NCI-H774 (cell line): ENCODE data around the gene SLC6A6.
A peak's percentile ranks its signal among the peaks of the same experiment; 100 is the strongest.
"Not testable (repeated sequence)": the region's sequence is repeated elsewhere in the genome, so short reads cannot be mapped to it uniquely, and the experiment has no call there.

Experiments used
- DNase-seq: peaks from one replicate; lab custom pipeline; 2025; lab: John Stamatoyannopoulos, UW

SLC6A6 gene

GRCh38 chr3:14437705-14438104 lies 35.3 kb downstream of the SLC6A6 start:
- DNase-seq, result not testable (repeated sequence)

- no peak for DNase-seq
These were observed 35.9 kb downstream of the SLC6A6 start for GRCh38 chr3:14438262-14438661.

- DNase-seq, result no peak
These were observed 36.5 kb downstream of the SLC6A6 start for GRCh38 chr3:14438929-14439328.

DNA sequence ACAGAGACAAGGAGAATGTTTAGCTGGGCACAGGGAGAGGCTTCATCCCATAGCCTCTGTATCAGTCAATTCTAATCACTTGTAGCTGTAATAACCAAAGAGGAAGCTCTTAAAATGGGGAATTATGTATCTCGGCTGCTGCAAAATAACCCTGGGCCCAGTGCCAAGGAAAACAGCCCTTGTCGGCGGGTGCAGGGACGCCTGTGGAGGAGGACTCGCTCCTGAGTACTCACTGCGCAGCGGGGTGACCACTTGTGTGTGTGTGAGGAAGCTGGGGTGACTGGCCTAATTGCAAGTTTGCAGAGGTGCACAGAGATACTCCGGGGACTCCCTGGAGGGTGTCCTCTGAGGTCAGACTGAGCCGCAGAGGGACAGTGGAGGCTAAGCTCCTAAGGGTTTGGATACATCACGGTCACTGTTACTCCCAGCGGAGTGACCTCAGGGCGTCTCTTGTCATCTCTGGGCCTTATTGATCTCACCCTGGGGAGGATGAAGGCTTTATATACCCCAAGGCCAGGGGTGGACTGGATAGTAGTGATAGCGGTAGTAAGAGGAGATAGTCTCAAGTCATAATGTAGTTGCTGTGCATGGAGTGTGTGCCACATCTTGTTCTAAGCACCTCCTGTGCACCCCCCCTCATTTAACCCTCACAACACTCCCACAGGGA lies 37.2 kb downstream of the SLC6A6 start:
- peak; percentile 61 for DNase-seq

- no peak for DNase-seq
These were observed 37.7 kb downstream of the SLC6A6 start for GRCh38 chr3:14440168-14440518.

- DNase-seq, result no peak
These were observed 38.3 kb downstream of the SLC6A6 start for GRCh38 chr3:14440531-14441239.

DNA sequence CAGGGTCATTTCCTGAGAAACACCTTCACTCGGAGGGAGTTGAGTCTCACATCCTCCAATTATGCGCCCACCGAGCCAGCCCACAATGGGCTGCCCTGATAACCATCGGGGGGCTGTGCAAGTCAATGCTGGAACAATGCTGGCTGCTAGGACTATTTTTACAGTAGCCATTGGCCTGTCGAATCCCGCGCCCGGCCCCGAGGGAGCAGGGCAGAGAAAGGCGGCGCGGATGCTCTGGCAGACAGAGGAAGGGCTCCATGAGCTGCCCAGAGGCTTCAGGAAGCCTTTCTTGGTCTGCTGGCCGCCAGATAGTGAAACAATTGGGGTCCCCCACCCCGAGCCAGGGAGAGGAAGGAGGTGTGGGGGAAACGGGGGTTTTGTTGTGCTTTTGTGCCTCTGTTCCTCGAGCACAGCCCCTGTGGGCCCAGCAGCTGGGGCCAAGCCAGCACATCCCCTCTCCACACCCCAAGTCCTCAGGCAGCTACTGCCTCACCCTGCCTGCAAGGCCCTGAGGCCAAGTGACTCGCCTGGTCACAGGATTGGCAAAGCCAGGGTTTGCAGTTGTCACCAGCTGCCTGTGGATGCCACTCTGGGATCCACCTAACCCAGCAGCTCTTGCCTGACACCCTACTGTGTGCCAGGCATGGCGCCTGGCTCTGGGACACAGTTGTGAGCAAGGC lies 39.0 kb downstream of the SLC6A6 start:
- no peak for DNase-seq

- no peak for DNase-seq
These were observed 39.5 kb downstream of the SLC6A6 start for GRCh38 chr3:14441920-14442300.

DNA sequence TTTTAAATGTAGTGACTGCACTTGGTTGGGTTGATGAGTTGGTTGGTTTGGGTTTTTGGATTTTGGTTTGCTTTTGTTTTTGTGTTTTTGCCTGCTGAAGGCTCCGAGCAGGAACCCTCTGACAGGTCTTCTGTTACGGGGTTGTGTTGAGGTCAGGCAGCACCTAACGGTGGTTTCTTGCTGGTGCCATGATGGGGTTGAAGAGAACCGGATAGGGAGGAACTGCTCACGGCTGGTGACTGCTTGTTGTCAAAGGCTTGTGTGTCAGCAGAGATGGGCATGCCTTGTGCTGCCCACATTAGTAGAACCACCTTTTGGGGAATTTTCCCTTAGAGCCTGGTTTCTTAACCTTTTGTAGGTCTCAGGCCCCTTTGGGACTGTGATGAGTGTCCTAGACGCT lies 42.0 kb downstream of the SLC6A6 start:
- no peak for DNase-seq

DNA sequence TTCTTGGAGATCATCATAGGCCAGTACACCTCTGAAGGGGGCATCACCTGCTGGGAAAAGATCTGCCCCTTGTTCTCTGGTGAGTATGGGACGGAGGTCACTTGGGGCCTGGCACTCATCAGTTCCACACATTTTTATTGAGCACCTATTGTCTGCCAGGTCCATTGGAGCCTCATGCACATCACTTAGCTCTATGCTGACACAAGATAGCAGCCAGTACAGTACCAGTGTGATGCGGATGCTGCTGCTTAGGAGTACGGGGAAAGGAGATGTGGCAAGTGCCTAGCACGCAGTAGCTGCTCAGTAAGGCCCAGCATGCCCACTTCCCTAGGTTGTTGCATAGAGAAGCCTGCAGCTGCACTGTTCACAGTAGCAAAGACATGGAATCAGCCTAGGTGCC lies 43.4 kb downstream of the SLC6A6 start:
- no peak for DNase-seq

GRCh38 chr3:14446988-14447570 lies 44.7 kb downstream of the SLC6A6 start:
- no peak for DNase-seq

DNA sequence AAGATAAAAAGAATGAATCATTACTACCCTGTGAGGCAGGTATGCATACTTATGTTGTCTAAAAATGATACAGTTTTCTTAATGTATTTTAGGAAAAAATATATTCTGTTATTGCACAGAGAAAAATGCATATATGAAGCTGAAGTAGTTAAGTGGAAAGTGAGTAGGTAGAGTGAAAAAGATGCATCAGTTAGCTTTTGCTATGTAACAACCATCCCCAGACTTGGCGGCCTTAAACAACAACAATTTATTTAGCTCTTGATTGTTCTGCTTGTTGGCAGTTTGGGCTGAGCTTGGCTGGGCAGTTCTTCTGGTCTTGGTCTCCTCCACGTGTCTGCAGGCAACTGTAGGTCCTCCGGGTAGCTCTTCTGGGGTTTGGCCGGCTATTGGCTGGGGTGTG lies 45.7 kb downstream of the SLC6A6 start:
- no peak for DNase-seq

- DNase-seq, result no peak
These were observed 46.6 kb downstream of the SLC6A6 start for GRCh38 chr3:14448756-14449727.

DNA sequence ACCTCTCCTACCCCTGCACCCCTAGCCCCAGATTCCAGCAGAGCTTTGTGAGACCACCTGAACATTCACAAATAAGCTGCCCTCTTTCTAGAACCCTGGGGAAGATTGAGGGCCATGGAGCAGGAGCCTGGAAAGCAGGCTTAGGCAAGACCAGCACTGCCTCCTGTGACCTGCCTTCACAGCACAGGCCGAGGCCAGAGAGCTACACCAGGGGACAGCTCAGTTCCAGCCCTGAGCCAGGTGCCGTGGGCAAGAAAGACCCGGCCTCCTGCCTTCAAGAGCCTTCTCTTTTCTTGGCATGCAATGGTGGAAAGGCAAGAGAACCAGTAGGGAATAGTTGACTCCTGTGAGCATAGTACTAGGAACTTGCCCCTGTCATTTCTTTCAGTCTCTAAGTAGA lies 48.1 kb downstream of the SLC6A6 start:
- no peak for DNase-seq

DNA sequence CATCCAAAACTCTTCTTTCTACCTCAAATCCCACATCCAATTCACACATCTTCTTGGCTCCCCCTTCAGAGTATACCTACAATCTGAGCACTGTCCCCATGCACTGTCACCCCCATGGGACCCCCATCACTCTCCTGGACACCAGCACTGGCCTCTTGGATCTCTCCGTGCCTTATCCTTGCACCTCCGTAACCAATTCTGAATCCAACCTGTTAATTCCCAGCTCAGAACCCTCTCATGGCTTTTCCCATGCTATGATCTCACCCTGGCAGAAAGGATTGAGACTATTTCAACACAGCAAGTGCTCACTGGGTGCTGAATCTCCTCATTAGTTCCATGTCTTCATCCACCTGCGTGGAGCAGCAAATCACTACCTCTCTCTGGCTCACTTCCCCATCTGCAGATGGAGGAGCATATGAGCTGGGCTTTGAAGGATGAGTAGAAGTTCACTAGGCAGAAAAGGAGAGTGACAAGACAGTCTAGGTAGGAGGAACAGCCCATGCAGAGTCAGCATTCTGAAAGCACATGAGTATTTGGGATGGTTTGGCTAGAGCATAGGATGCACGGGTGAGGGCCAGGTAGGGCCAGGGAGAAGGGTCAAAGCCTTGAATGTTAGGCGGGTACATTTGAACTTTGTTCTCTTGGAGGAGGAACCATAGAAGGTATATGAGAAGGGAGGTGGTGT lies 48.7 kb downstream of the SLC6A6 start:
- DNase-seq, result no peak

- DNase-seq, result no peak
These were observed 49.7 kb downstream of the SLC6A6 start for GRCh38 chr3:14451844-14452739.

DNA sequence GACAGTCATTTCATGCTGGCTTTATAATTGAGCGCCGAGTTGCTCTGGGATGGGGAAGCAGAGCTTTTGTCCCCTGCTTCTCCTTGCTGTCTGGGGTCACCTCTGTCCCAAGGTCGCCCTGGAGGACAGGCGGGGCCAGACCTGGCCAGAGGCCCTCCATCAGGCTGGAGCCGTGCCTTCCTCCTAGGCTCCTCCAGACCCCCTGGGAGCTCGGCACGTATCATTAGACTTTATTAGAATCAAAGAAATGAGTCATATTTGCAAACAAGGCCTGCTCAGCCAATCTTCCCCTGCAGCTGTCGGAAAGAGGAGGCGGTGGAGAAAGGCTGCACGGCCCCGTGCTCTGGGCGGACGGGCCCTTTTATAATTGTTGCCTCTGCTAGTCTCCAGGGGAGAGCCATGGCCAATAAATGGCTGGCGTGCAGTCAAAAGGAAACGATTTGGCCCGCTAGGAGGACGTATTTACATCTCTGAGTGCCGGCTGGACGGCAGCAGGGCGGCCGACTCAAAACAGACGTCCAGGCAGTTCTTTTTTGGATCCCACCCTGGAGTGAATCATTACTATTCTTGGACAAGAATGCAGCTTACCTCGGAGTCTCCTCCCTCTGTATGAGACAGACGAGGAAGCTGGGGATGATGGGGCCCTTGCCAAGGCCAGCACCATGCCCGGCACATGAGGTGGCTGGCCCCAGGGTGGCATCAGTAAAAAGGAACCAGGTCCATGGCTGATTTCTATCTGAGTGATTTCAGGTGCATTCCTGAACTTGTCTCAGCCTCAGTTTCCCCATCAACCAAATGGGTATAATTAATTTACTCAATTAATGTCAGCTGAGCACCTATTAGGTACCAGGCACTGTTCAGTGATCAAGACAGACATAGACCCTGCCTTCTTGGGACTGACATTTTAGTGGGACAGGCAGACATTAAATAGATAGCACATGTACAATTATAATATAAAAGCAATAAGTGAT lies 50.6 kb downstream of the SLC6A6 start:
- peak; percentile 66 for DNase-seq

GRCh38 chr3:14453876-14454638 lies 51.7 kb downstream of the SLC6A6 start:
- DNase-seq, result no peak
